Fibroblast of lung (primary cell): ENCODE data around the gene POLR3E. TPM values are rescaled to one million over a fixed set of nuclear protein-coding genes. Genes with fewer than 3 reads are reported as not detected.

Experiments
- DNase-seq, 2 donors: peaks; one replicate each; pipeline versions ENCODE4 v3.0.0 to v3.0.0-alpha.2; 2010; ENCODE audit warnings: low read depth in 2 of 2
- H2AFZ ChIP-seq: 2 replicates; pipeline ENCODE4 v1.5.1; 2012; ENCODE audit warnings: low read length, control low read depth, inconsistent platforms
- H3K27ac ChIP-seq: 2 replicates; pipeline ENCODE4 v1.5.1; 2011; ENCODE audit warnings: low read length, control low read depth; ENCODE audit not compliant: insufficient read depth
- H3K27me3 ChIP-seq: 2 replicates; pipeline ENCODE4 v1.5.1; 2011; ENCODE audit warnings: mild to moderate bottlenecking, low read length; ENCODE audit not compliant: control insufficient read depth, insufficient read depth
- H3K36me3 ChIP-seq: 2 replicates; pipeline ENCODE4 v1.5.1; 2011; ENCODE audit warnings: low read length; ENCODE audit not compliant: control insufficient read depth, insufficient read depth
- H3K4me1 ChIP-seq: 2 replicates; pipeline ENCODE4 v1.5.1; 2011; ENCODE audit warnings: low read length; ENCODE audit not compliant: control insufficient read depth, insufficient read depth; ENCODE audit errors: extremely low read depth
- H3K4me2 ChIP-seq: 2 replicates; pipeline ENCODE4 v1.5.1; 2011; ENCODE audit warnings: low read length, control low read depth; ENCODE audit not compliant: insufficient read depth; ENCODE audit errors: extremely low read depth
- H3K4me3 ChIP-seq, 4 experiments: fragments of 200-600 bp in 1 of 4; sonication (generic) in 1 of 4; replicated peaks in 1 of 4; 2 replicates each; pipeline ENCODE4 v1.5.1; 2011 to 2016; ENCODE audit warnings: low read length in 4 of 4, low read depth in 3 of 4, mild to moderate bottlenecking in 3 of 4, control low read depth in 2 of 4, inconsistent platforms in 1 of 4, mixed read lengths in 1 of 4; ENCODE audit not compliant: insufficient read depth in 1 of 4; ENCODE audit errors: control extremely low read depth in 1 of 4
- H3K79me2 ChIP-seq: 2 replicates; pipeline ENCODE4 v1.5.1; 2012; ENCODE audit warnings: mild to moderate bottlenecking, low read length, inconsistent platforms; ENCODE audit not compliant: control insufficient read depth, insufficient read depth
- H3K9ac ChIP-seq: 2 replicates; pipeline ENCODE4 v1.5.1; 2011; ENCODE audit warnings: mild to moderate bottlenecking, low read length, control low read depth; ENCODE audit not compliant: insufficient read depth
- H3K9me3 ChIP-seq: 2 replicates; pipeline ENCODE4 v1.5.1; 2012; ENCODE audit warnings: low read depth, low read length; ENCODE audit not compliant: control insufficient read depth, insufficient read depth
- H4K20me1 ChIP-seq: 2 replicates; pipeline ENCODE4 v1.5.1; 2011; ENCODE audit warnings: low read length; ENCODE audit not compliant: control insufficient read depth, insufficient read depth; ENCODE audit errors: extremely low read depth
- CTCF ChIP-seq, 2 donors: IDR thresholded peaks in 1 of 2; conservative IDR thresholded peaks in 1 of 2; 1 replicate in 1 of 2; 2 replicates in 1 of 2; pipeline ENCODE4 v1.5.1; 2011 to 2012; ENCODE audit warnings: low read length in 2 of 2, control low read depth in 1 of 2, inconsistent platforms in 1 of 2, low read depth in 1 of 2, mild to moderate bottlenecking in 1 of 2
- EZH2 ChIP-seq: IDR thresholded peaks from 2 replicates; pipeline ENCODE4 v1.5.1; 2012; ENCODE audit warnings: low read length, control low read depth, mild to moderate bottlenecking; ENCODE audit errors: missing control alignments
- polyA plus RNA-seq, 2 donors: library from polyadenylated mRNA; depleted of rRNA in 1 of 2; stranded (reverse) in 1 of 2; unstranded in 1 of 2; fragments of >200 nt; gene quantifications; 2 replicates each; pipeline ENCODE4 v1.2.1, GENCODE V29; 2011 to 2012; ENCODE audit warnings: missing spikeins in 1 of 2
- total RNA-seq: library from RNA; depleted of rRNA; stranded (reverse); fragments of >200 nt; gene quantifications from 2 replicates; pipeline ENCODE4 v1.2.1, GENCODE V29; 2014

POLR3E gene
- total and polyA plus RNA-seq, 2 donors (not counting 1 experiment from before 2014, with no cell fraction given), result 14.2 to 28.9 TPM

- TF ChIP-seq EZH2, result no peak
- TF ChIP-seq CTCF (conservative IDR thresholded peaks at IDR 0.05 in 1 of 2, IDR thresholded peaks at IDR 0.05 in 1 of 2; ENCODE audit: low read depth in 1 of 2, low read length in 2 of 2), result no peak
- H3K4me3 ChIP-seq, result no peak overlapping the region
- H3K36me3 ChIP-seq, result peaks cover 13% of the 10 kb centered on the region
- H3K79me2 ChIP-seq, result no peaks in the 10 kb centered on the region
- DNase-seq, result no peak
- H3K9me3 ChIP-seq, result no peaks in the 10 kb centered on the region
- no peaks in the 10 kb centered on the region for H3K27me3 ChIP-seq
- H3K4me2 ChIP-seq, result no peak overlapping the region
- H3K4me1 ChIP-seq, result no peaks in the 10 kb centered on the region
- H3K9ac ChIP-seq, result no peak overlapping the region
- H3K27ac ChIP-seq, result no peak overlapping the region
- no peak overlapping the region for H2AFZ ChIP-seq
- no peaks in the 10 kb centered on the region for H4K20me1 ChIP-seq
Observed at GRCh38 chr16:22265351-22265750, 31.9 kb upstream of the POLR3E start.

GRCh38 chr16:22266546-22266945 lies 30.7 kb upstream of the POLR3E start:
- no peak overlapping the region for H3K9ac ChIP-seq
- H3K27ac ChIP-seq, result no peak overlapping the region

GRCh38 chr16:22267764-22268163 lies 29.4 kb upstream of the POLR3E start:
- H3K4me1 ChIP-seq, result no peaks in the 10 kb centered on the region
- H2AFZ ChIP-seq, result no peak overlapping the region
- H3K79me2 ChIP-seq, result no peaks in the 10 kb centered on the region
- H3K36me3 ChIP-seq, result peaks cover 9% of the 10 kb centered on the region
- H3K4me3 ChIP-seq, result no peak overlapping the region
- TF ChIP-seq CTCF (conservative IDR thresholded peaks at IDR 0.05 in 1 of 2, IDR thresholded peaks at IDR 0.05 in 1 of 2; ENCODE audit: low read depth in 1 of 2, low read length in 2 of 2) (no peak), EZH2 (no peak)
- no peaks in the 10 kb centered on the region for H3K27me3 ChIP-seq
- no peak overlapping the region for H3K4me2 ChIP-seq
- no peak overlapping the region for H3K27ac ChIP-seq
- H4K20me1 ChIP-seq, result no peaks in the 10 kb centered on the region
- H3K9me3 ChIP-seq, result no peaks in the 10 kb centered on the region
- no peak for DNase-seq
- no peak overlapping the region for H3K9ac ChIP-seq

More at GRCh38 chr16:22266546-22266945, 30.7 kb upstream of the POLR3E start:
- Histone ChIP-seq H3K4me1 (no peaks in the 10 kb centered on the region), H3K27me3 (no peaks in the 10 kb centered on the region), H2AFZ (no peak overlapping the region), H3K36me3 (peaks cover 9% of the 10 kb centered on the region), H3K9me3 (no peaks in the 10 kb centered on the region), H3K4me2 (no peak overlapping the region), H4K20me1 (no peaks in the 10 kb centered on the region), H3K4me3 (no peak overlapping the region), H3K79me2 (no peaks in the 10 kb centered on the region)
- DNase-seq, result no peak
- TF ChIP-seq EZH2, result no peak
- no peak for TF ChIP-seq CTCF (conservative IDR thresholded peaks at IDR 0.05 in 1 of 2, IDR thresholded peaks at IDR 0.05 in 1 of 2; ENCODE audit: low read depth in 1 of 2, low read length in 2 of 2)
